K562 (cell line): ENCODE measurements around the gene ITGB2. TPM values are rescaled to one million over a fixed set of nuclear protein-coding genes. Genes with fewer than 3 reads are reported as not detected.

ENCODE experiments used
- ATAC-seq: fragments of 200-7000 bp; cut with Tn5 transposase; 3 replicates; pipeline ENCODE4 v1.9.1; 2020; ENCODE audit warnings: moderate library complexity
- BruUV-seq: library from RNA; stranded (reverse); fragments of 400-500 nt; replicated peaks from 2 replicates; lab custom pipeline; 2021; lab: Mats Ljungman, UMichigan
- CTCF ChIA-PET: fragments of 300-600 bp; formaldehyde crosslinking; extraction: SDS; loops from one replicate; lab custom pipeline; 2021; ENCODE audit warnings: low intra/inter-chr PET ratio; lab: Yijun Ruan, JAX
- POLR2A ChIA-PET: fragments of 300-600, 350-650 bp; sonication (Branson Sonifier 250); formaldehyde crosslinking; extraction: SDS; loops from one replicate; lab custom pipeline; 2021; ENCODE audit warnings: antibody characterized with exemption, inconsistent platforms; lab: Yijun Ruan, JAX
- DNase-seq, 4 experiments: peaks; one replicate each; pipeline versions ENCODE4 v3.0.0 to v3.0.0-alpha.2; 2011 to 2018; ENCODE audit warnings: low spot score in 3 of 4, mixed read lengths in 3 of 4; ENCODE audit errors: extremely low read depth in 1 of 4
- FAIRE-seq: peaks from 2 replicates; lab custom pipeline; 2011; peaks lifted over from hg19 to GRCh38; lab: Jason Lieb, UNC
- H2AFZ ChIP-seq: 2 replicates; pipeline ENCODE4 v1.6.0; 2011; ENCODE audit warnings: low read depth, low read length, control low read depth, inconsistent platforms
- H3K27ac ChIP-seq: fragments of 200-600 bp; 3 replicates; pipeline ENCODE4 v1.8.0; 2011; ENCODE audit warnings: low read depth, mild to moderate bottlenecking, control low read depth, inconsistent platforms, low read length, moderate library complexity, mixed read lengths; ENCODE audit errors: extremely low read depth
- H3K27me3 ChIP-seq, 2 experiments: fragments of 300-600 bp in 1 of 2; 2 replicates in 1 of 2; 3 replicates in 1 of 2; pipeline versions ENCODE4 v1.6.0 to v1.8.0; 2011; ENCODE audit warnings: inconsistent platforms in 2 of 2, low read length in 2 of 2, mild to moderate bottlenecking in 1 of 2, mixed read lengths in 1 of 2, moderate library complexity in 1 of 2; ENCODE audit not compliant: control insufficient read depth in 2 of 2, insufficient read depth in 2 of 2
- H3K36me3 ChIP-seq: fragments of 300-600 bp; 3 replicates; pipeline ENCODE4 v1.8.0; 2011; ENCODE audit warnings: mild to moderate bottlenecking, low read length, inconsistent platforms; ENCODE audit not compliant: control insufficient read depth, insufficient read depth
- H3K4me1 ChIP-seq, 2 experiments: fragments of 200-600 bp in 1 of 2; replicated peaks in 1 of 2; 2 replicates in 1 of 2; 3 replicates in 1 of 2; pipeline versions ENCODE4 v1.5.1 to v1.8.0; 2011; ENCODE audit warnings: inconsistent platforms in 2 of 2, low read length in 2 of 2, mild to moderate bottlenecking in 1 of 2, mixed read lengths in 1 of 2, moderate library complexity in 1 of 2; ENCODE audit not compliant: control insufficient read depth in 2 of 2, insufficient read depth in 2 of 2
- H3K4me2 ChIP-seq: 2 replicates; pipeline ENCODE4 v1.6.1; 2011; ENCODE audit warnings: low read length, control low read depth, inconsistent platforms, mixed read lengths; ENCODE audit not compliant: insufficient read depth
- H3K4me3 ChIP-seq: fragments of 200-600 bp; sonication (generic), shearing (Covaris generic); 2 replicates; pipeline ENCODE4 v1.5.1; 2016; ENCODE audit warnings: control low read depth, inconsistent platforms
- H3K79me2 ChIP-seq: fragments of 200-600 bp; 3 replicates; pipeline ENCODE4 v1.8.0; 2011; ENCODE audit warnings: low read length, inconsistent platforms; ENCODE audit not compliant: control insufficient read depth, insufficient read depth
- H3K9ac ChIP-seq, 2 experiments: 2 replicates each; pipeline versions ENCODE4 v1.6.0 to v1.6.1; 2011; ENCODE audit warnings: low read depth in 2 of 2, low read length in 2 of 2, control low read depth in 1 of 2, inconsistent platforms in 1 of 2, mild to moderate bottlenecking in 1 of 2, mixed read lengths in 1 of 2; ENCODE audit not compliant: insufficient read depth in 1 of 2
- H3K9me1 ChIP-seq: one replicate; pipeline ENCODE4 v1.6.0; 2011; ENCODE audit warnings: inconsistent platforms, mild to moderate bottlenecking, low read length, moderate library complexity; ENCODE audit not compliant: control insufficient read depth, insufficient read depth
- H3K9me3 ChIP-seq: replicated peaks from 2 replicates; pipeline ENCODE4 v1.5.1; 2011; ENCODE audit warnings: low read depth, low read length, inconsistent platforms; ENCODE audit not compliant: control insufficient read depth, insufficient read depth
- H4K20me1 ChIP-seq: replicated peaks from 2 replicates; pipeline ENCODE4 v1.6.1; 2011; ENCODE audit warnings: low read length, inconsistent platforms, mixed read lengths; ENCODE audit not compliant: control insufficient read depth, insufficient read depth
- CAMTA2 ChIP-seq: fragments of 250-450 bp; sonication (Bioruptor Pico); conservative IDR thresholded peaks from 2 replicates; pipeline ENCODE4 v1.5.1; 2022
- NCOA2 ChIP-seq, 2 experiments: fragments of 450-650 bp; IDR thresholded peaks; 2 replicates each; pipeline ENCODE4 v1.6.1; 2018; ENCODE audit warnings: mild to moderate bottlenecking in 2 of 2, moderate library complexity in 1 of 2; ENCODE audit not compliant: partially characterized antibody in 2 of 2
- NCOR1 ChIP-seq: fragments of 450-650 bp; IDR thresholded peaks from 2 replicates; pipeline ENCODE4 v1.6.1; 2016; ENCODE audit warnings: mild to moderate bottlenecking, moderate library complexity
- PCBP2 ChIP-seq: fragments of 200-400 bp; formaldehyde crosslinking; IDR thresholded peaks from 2 replicates; pipeline ENCODE4 v1.6.1; 2018; ENCODE audit warnings: low read length, low read depth, mild to moderate bottlenecking, moderate library complexity; ENCODE audit not compliant: poor library complexity, severe bottlenecking
- ZFP91 ChIP-seq: sonication (generic); formaldehyde crosslinking; IDR thresholded peaks from 2 replicates; pipeline ENCODE4 v1.8.0; 2022; ENCODE audit warnings: mild to moderate bottlenecking, missing genetic modification reagents
- whole genome bisulfite sequencing: fragments of 100-300 bp; shearing (Covaris generic); methylation state at CpG from one replicate; pipeline ENCODE4 v1.1.6; 2016; ENCODE audit warnings: low coverage, mixed read lengths; ENCODE audit not compliant: insufficient coverage; ENCODE audit errors: missing lambda C conversion rate; 5-methylcytosine and 5-hydroxymethylcytosine counted together
- in situ Hi-C: fragments of 300-500 bp; cut with MboI; formaldehyde crosslinking; loops from 4 replicates; pipeline ENCODE4 v1.15.0; 2018; ENCODE audit warnings: inconsistent platforms, mixed read lengths
- intact Hi-C: fragments of 100-400 bp; cut with micrococcal nuclease; formaldehyde crosslinking; loops from 2 replicates; pipeline ENCODE4 v1.14.2; 2022
- polyA plus RNA-seq, 8 experiments: library from polyadenylated mRNA; depleted of rRNA in 4 of 8; stranded (reverse) in 5 of 8; unstranded in 3 of 8; fragments of >200 nt; fragmentation: Nextera tagmentation in 2 of 8; fragmentation: Illumina TruSeq in 1 of 8; extraction: Ambion mirVana in 2 of 8; extraction: Trizol in 1 of 8; gene quantifications; 2 replicates each; pipeline versions ENCODE4 v1.2.1 to v1.2.3, GENCODE V29; 2011 to 2014; ENCODE audit warnings: inconsistent platforms in 1 of 8, missing spikeins in 1 of 8
- total RNA-seq, 7 experiments: library from RNA; depleted of rRNA in 6 of 7; stranded (reverse); fragments of >200 nt in 6 of 7; fragmentation: Illumina TruSeq in 2 of 7; extraction: Trizol in 2 of 7; gene quantifications; 2 replicates each; pipeline versions ENCODE4 v1.2.1 to v1.2.3, GENCODE V29; 2011 to 2021; ENCODE audit warnings: low replicate concordance in 1 of 7
- TF ChIP-seq, protein P1 (sequence below): fragments of 250-450 bp; sonication (Bioruptor Pico); IDR thresholded peaks from 2 replicates; pipeline ENCODE4 v1.4.0; 2020

The ITGB2 gene
- total and polyA plus RNA-seq, 9 of the 15 experiments (the other 6 are each of a cell fraction or from before 2014, with no cell fraction given): 0.07 to 1.3 (median 0.51) TPM; not detected in 2

DNA sequence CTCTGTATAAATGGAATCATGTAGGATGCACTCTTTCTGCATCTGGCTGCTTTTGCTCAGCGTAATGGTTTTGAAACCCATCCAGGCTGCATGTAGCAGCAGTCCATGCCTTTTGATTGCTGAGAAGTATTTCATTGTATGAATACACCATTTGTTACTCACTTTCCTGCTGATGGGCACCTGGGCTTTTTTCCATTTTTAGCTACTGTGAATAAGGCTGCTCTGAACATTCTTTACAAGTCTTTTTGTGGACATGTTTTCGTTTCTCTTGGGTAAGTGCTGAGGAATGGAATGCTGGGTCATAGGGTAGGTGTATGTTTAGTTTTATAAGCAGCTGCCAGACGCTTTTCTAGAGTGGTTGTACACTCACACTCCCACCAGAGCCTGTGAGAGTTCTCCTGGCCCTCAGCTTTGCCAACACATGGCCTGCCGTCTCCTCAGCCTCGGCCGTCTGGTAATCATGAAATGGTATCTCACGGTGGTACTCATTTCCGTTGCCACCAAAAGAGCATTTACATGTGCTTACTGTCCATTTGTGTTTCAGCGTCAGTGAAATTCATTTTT is 41.8 kb upstream of the ITGB2 start:
- no peaks in the 10 kb centered on the region for H3K9me3 ChIP-seq
- H3K27me3 ChIP-seq: no peaks in the 10 kb centered on the region
- CTCF ChIA-PET: no interaction called here
- BruUV-seq: no TSS peak
- no peak overlapping the region for H3K27ac ChIP-seq
- peaks cover 96% of the 10 kb centered on the region for H3K36me3 ChIP-seq
- H3K4me3 ChIP-seq: no peak overlapping the region
- no peak overlapping the region for H3K4me2 ChIP-seq
- peaks cover 39% of the 10 kb centered on the region for H3K79me2 ChIP-seq
- TF ChIP-seq NCOR1: no peak
- no peak for TF ChIP-seq PCBP2
- TF ChIP-seq CAMTA2 (CRISPR knock-in tag): no peak
- no peak for TF ChIP-seq ZFP91 (CRISPR knock-in tag)
- TF ChIP-seq, protein P1, sequence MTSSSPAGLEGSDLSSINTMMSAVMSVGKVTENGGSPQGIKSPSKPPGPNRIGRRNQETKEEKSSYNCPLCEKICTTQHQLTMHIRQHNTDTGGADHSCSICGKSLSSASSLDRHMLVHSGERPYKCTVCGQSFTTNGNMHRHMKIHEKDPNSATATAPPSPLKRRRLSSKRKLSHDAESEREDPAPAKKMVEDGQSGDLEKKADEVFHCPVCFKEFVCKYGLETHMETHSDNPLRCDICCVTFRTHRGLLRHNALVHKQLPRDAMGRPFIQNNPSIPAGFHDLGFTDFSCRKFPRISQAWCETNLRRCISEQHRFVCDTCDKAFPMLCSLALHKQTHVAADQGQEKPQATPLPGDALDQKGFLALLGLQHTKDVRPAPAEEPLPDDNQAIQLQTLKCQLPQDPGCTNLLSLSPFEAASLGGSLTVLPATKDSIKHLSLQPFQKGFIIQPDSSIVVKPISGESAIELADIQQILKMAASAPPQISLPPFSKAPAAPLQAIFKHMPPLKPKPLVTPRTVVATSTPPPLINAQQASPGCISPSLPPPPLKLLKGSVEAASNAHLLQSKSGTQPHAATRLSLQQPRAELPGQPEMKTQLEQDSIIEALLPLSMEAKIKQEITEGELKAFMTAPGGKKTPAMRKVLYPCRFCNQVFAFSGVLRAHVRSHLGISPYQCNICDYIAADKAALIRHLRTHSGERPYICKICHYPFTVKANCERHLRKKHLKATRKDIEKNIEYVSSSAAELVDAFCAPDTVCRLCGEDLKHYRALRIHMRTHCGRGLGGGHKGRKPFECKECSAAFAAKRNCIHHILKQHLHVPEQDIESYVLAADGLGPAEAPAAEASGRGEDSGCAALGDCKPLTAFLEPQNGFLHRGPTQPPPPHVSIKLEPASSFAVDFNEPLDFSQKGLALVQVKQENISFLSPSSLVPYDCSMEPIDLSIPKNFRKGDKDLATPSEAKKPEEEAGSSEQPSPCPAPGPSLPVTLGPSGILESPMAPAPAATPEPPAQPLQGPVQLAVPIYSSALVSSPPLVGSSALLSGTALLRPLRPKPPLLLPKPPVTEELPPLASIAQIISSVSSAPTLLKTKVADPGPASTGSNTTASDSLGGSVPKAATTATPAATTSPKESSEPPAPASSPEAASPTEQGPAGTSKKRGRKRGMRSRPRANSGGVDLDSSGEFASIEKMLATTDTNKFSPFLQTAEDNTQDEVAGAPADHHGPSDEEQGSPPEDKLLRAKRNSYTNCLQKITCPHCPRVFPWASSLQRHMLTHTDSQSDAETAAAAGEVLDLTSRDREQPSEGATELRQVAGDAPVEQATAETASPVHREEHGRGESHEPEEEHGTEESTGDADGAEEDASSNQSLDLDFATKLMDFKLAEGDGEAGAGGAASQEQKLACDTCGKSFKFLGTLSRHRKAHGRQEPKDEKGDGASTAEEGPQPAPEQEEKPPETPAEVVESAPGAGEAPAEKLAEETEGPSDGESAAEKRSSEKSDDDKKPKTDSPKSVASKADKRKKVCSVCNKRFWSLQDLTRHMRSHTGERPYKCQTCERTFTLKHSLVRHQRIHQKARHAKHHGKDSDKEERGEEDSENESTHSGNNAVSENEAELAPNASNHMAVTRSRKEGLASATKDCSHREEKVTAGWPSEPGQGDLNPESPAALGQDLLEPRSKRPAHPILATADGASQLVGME: no peak
- TF ChIP-seq NCOA2 (IDR thresholded peaks at IDR 0.05; ENCODE audit: partially characterized antibody in 2 of 2): no peak
- intact Hi-C loops (no loop called here), in situ Hi-C loops (loop anchor here (25.0 kb wide), 1 partner anchor 875 kb away; no protein-coding TSS in a partner anchor)
- POLR2A ChIA-PET: interaction anchor here (1.6 kb wide), 1 partner anchor 10 kb away, joined by 6 read pairs; no protein-coding TSS in a partner anchor
- H2AFZ ChIP-seq: no peak overlapping the region
- 91% methylated on average over 9 of the region's 9 CpGs for WGBS
- peaks cover 0 to 25% of the 10 kb centered on the region in 2 experiments; a peak in 2 of 5 replicates for H3K4me1 ChIP-seq
- DNase-seq (no peak), FAIRE-seq (peak; percentile 59), ATAC-seq (no peak)
- H3K9ac ChIP-seq: no peak overlapping the region
- H4K20me1 ChIP-seq: peaks cover 9% of the 10 kb centered on the region
- no peaks in the 10 kb centered on the region for H3K9me1 ChIP-seq
